Cardiac muscle cell (in vitro differentiated cells and primary cell): ENCODE data around the gene SPIN1. TPM values are rescaled to one million over a fixed set of nuclear protein-coding genes. Genes with fewer than 3 reads are reported as not detected.
"Not testable (repeated sequence)": the region's sequence is repeated elsewhere in the genome, so short reads cannot be mapped to it uniquely, and the experiment has no call there.

Source experiments
- DNase-seq, 2 donors: peaks; one replicate each; pipeline versions ENCODE4 v3.0.0 to v3.0.0-alpha.2; 2010 to 2017; ENCODE audit warnings: low read depth in 1 of 2, low spot score in 1 of 2
- H3K27ac ChIP-seq: fragments of 200-600 bp; sonication (generic); 2 replicates; pipeline ENCODE4 v1.5.1; 2016
- H3K27me3 ChIP-seq: fragments of 200-600 bp; sonication (generic); 2 replicates; pipeline ENCODE4 v1.6.0; 2016; ENCODE audit warnings: control low read depth
- H3K36me3 ChIP-seq: fragments of 200-600 bp; sonication (generic); 2 replicates; pipeline ENCODE4 v1.5.1; 2016; ENCODE audit warnings: control low read depth
- H3K4me1 ChIP-seq: fragments of 200-600 bp; sonication (generic); 2 replicates; pipeline ENCODE4 v1.8.1; 2017; ENCODE audit warnings: low read depth, mild to moderate bottlenecking, mixed run types
- H3K4me3 ChIP-seq: fragments of 200-600 bp; sonication (generic); 2 replicates; pipeline ENCODE4 v1.5.1; 2016; ENCODE audit warnings: mild to moderate bottlenecking
- H3K9me3 ChIP-seq: fragments of 200-600 bp; sonication (generic); 2 replicates; pipeline ENCODE4 v1.5.1; 2017; ENCODE audit warnings: low read depth, mild to moderate bottlenecking, control low read depth
- CTCF ChIP-seq: IDR thresholded peaks from 2 replicates; pipeline ENCODE4 v1.5.1; 2012; ENCODE audit warnings: low read depth, mild to moderate bottlenecking, low read length
- polyA plus RNA-seq: library from polyadenylated mRNA; unstranded; fragments of >200 nt; fragmentation: Nextera tagmentation; extraction: Ambion mirVana; gene quantifications from 2 replicates; pipeline ENCODE4 v1.2.1, GENCODE V29; 2016
- total RNA-seq: library from RNA; depleted of rRNA; stranded (reverse); fragments of >200 nt; gene quantifications from 2 replicates; pipeline ENCODE4 v1.2.3, GENCODE V29; 2016

The SPIN1 gene
- total and polyA plus RNA-seq, 2 experiments from 2014 or later: 57.6 to 67.5 TPM

- H3K27me3 ChIP-seq: no peaks in the 10 kb centered on the region
- no peak for DNase-seq
- no peaks in the 10 kb centered on the region for H3K36me3 ChIP-seq
- H3K27ac ChIP-seq: no peak overlapping the region
- TF ChIP-seq CTCF: no peak
- no peaks in the 10 kb centered on the region for H3K9me3 ChIP-seq
- H3K4me3 ChIP-seq: no peak overlapping the region
- no peaks in the 10 kb centered on the region for H3K4me1 ChIP-seq
These were observed 16.1 kb upstream of the SPIN1 start for GRCh38 chr9:88372103-88372654.

GRCh38 chr9:88373045-88373444, 15.2 kb upstream of the SPIN1 start:
- H3K36me3 ChIP-seq: no peaks in the 10 kb centered on the region
- no peak overlapping the region for H3K27ac ChIP-seq
- H3K4me3 ChIP-seq: no peak overlapping the region
- no peak for TF ChIP-seq CTCF
- no peak for DNase-seq
- H3K4me1 ChIP-seq: no peaks in the 10 kb centered on the region
- H3K27me3 ChIP-seq: no peaks in the 10 kb centered on the region
- H3K9me3 ChIP-seq: no peaks in the 10 kb centered on the region

- Histone ChIP-seq H3K4me3 (no peak overlapping the region), H3K4me1 (peaks cover 5% of the 10 kb centered on the region), H3K27ac (no peak overlapping the region), H3K9me3 (no peaks in the 10 kb centered on the region), H3K36me3 (no peaks in the 10 kb centered on the region), H3K27me3 (no peaks in the 10 kb centered on the region)
- peak in 1 of 2 donors; percentile 24 for DNase-seq
- peak; percentile 18 for TF ChIP-seq CTCF
These were observed 9.9 kb upstream of the SPIN1 start for GRCh38 chr9:88378317-88378716.

GRCh38 chr9:88379352-88379751, 8.9 kb upstream of the SPIN1 start:
- H3K9me3 ChIP-seq: no peaks in the 10 kb centered on the region
- H3K27ac ChIP-seq: no peak overlapping the region
- no peaks in the 10 kb centered on the region for H3K36me3 ChIP-seq
- no peak overlapping the region for H3K4me3 ChIP-seq
- H3K4me1 ChIP-seq: peaks cover 5% of the 10 kb centered on the region
- TF ChIP-seq CTCF: no peak
- H3K27me3 ChIP-seq: no peaks in the 10 kb centered on the region
- no peak for DNase-seq

- TF ChIP-seq CTCF: no peak
- H3K27ac ChIP-seq: no peak overlapping the region
- no peaks in the 10 kb centered on the region for H3K36me3 ChIP-seq
- H3K27me3 ChIP-seq: no peaks in the 10 kb centered on the region
- no peak overlapping the region for H3K4me3 ChIP-seq
- H3K4me1 ChIP-seq: peaks cover 5% of the 10 kb centered on the region
- no peaks in the 10 kb centered on the region for H3K9me3 ChIP-seq
- DNase-seq: no peak
These were observed 8.1 kb upstream of the SPIN1 start for GRCh38 chr9:88380118-88380517.

GRCh38 chr9:88381322-88381721, 6.9 kb upstream of the SPIN1 start:
- not testable (repeated sequence) for H3K36me3 ChIP-seq, H3K27ac ChIP-seq, DNase-seq, H3K27me3 ChIP-seq, H3K4me3 ChIP-seq, H3K9me3 ChIP-seq, H3K4me1 ChIP-seq
